Neural crest cell (in vitro differentiated cells): ENCODE measurements around the gene DLG5. TPM values are rescaled to one million over a fixed set of nuclear protein-coding genes. Genes with fewer than 3 reads are reported as not detected.
"Not testable (repeated sequence)": the region's sequence is repeated elsewhere in the genome, so short reads cannot be mapped to it uniquely, and the experiment has no call there.

Experiments
- DNase-seq: peaks from one replicate; pipeline ENCODE4 v3.0.0; 2021; ENCODE audit warnings: low read depth, mixed read lengths, low spot score
- H3K27ac Mint-ChIP-seq: one replicate; pipeline ENCODE4 v1.8.0; 2021; ENCODE audit warnings: mild to moderate bottlenecking, mixed read lengths; ENCODE audit not compliant: unreplicated experiment
- H3K27me3 Mint-ChIP-seq: 2 replicates; pipeline ENCODE4 v1.8.0; 2021; ENCODE audit warnings: low read depth, mild to moderate bottlenecking, mixed read lengths
- H3K36me3 Mint-ChIP-seq: 2 replicates; pipeline ENCODE4 v1.8.0; 2021; ENCODE audit warnings: low read depth, mild to moderate bottlenecking, mixed read lengths
- H3K4me1 Mint-ChIP-seq: 2 replicates; pipeline ENCODE4 v1.8.0; 2021; ENCODE audit warnings: mixed read lengths
- H3K4me3 Mint-ChIP-seq: one replicate; pipeline ENCODE4 v1.8.0; 2021; ENCODE audit warnings: mild to moderate bottlenecking, mixed read lengths
- H3K9me3 Mint-ChIP-seq: 2 replicates; pipeline ENCODE4 v1.8.0; 2021; ENCODE audit warnings: mixed read lengths
- CTCF ChIP-seq: fragments of 200-600 bp; sonication (generic); conservative IDR thresholded peaks from 2 replicates; pipeline ENCODE4 v1.5.0; 2021; ENCODE audit warnings: antibody characterized with exemption, mild to moderate bottlenecking
- total RNA-seq: library from RNA; stranded (reverse); gene quantifications from 2 replicates; pipeline ENCODE4 v1.2.1, GENCODE V29; 2021

The DLG5 gene
- total RNA-seq, 1 donor from 2014 or later, result 87.3 TPM

- Mint-ChIP-seq H3K27me3 (no peaks in the 10 kb centered on the region), H3K4me1 (no peaks in the 10 kb centered on the region), H3K9me3 (peaks cover 4% of the 10 kb centered on the region), H3K36me3 (peaks cover 8% of the 10 kb centered on the region), H3K27ac (no peak overlapping the region), H3K4me3 (no peak overlapping the region)
- TF ChIP-seq CTCF, result no peak
- no peak for DNase-seq
These were observed 155.7 kb downstream of the DLG5 start for GRCh38 chr10:77770868-77771175.

DNA sequence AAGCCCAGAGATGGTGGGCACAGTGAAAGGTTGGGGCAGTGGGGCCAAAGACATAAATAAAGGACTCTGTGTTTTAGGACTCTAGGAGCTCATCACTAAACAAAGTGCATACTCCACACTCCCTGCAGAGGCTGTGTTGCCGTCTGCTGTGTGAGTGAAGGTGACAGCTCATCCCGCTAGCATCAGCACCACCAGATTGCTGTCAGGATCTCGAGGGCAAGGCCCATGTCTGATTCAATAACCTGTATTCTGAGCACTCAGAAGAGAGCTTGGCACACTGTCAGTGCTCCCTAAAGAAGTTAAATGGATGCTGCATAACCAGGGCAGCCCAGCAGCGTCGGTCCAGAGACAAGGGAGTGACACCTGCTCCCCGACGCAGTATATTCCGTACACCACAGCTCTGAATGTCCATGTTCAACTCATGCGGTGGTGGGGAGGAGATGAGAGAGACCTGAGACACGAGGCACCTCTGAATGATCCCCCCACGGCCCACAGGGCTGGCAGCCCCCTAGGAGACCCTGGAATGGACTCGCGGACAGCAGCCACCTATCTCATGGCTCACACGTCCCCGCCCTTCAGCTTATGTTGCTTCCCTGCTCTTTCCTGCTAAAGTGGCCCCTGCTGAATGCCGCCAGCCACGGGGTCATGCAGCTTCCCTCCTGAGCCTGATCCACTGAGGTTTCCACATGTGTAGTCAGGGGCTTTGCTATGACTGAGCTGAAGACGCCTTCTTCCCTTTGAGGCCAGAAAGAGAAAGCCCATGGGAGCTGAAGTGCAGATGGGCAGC is 156.3 kb downstream of the DLG5 start:
- DNase-seq, result no peak
- no peaks in the 10 kb centered on the region for H3K9me3 Mint-ChIP-seq
- no peaks in the 10 kb centered on the region for H3K4me1 Mint-ChIP-seq
- no peak overlapping the region for H3K4me3 Mint-ChIP-seq
- H3K27me3 Mint-ChIP-seq, result no peaks in the 10 kb centered on the region
- H3K36me3 Mint-ChIP-seq, result peaks cover 5% of the 10 kb centered on the region
- no peak for TF ChIP-seq CTCF
- no peak overlapping the region for H3K27ac Mint-ChIP-seq

DNA sequence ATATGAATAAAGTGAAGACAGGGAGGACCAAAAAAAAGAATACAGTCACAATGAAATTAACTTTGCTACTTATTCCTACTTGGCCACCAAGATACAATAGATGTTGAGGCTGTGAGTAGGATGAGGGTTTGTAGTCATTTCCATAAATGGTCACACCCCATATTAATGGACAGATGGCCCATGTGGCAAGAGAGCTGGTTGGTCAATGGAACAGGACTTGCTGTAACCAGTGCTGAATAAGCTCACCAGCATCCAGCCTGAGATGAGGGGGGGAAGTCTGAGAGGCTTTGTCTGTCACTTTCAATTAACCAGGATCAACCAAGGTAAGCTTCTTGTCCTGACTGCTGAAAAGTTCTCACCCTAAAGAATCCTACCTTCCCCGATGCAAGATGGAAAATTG is 158.5 kb downstream of the DLG5 start:
- Mint-ChIP-seq H3K27ac (no peak overlapping the region), H3K9me3 (no peaks in the 10 kb centered on the region), H3K27me3 (no peaks in the 10 kb centered on the region), H3K36me3 (peaks cover 5% of the 10 kb centered on the region), H3K4me1 (no peaks in the 10 kb centered on the region), H3K4me3 (no peak overlapping the region)
- DNase-seq, result no peak
- TF ChIP-seq CTCF, result no peak

DNA sequence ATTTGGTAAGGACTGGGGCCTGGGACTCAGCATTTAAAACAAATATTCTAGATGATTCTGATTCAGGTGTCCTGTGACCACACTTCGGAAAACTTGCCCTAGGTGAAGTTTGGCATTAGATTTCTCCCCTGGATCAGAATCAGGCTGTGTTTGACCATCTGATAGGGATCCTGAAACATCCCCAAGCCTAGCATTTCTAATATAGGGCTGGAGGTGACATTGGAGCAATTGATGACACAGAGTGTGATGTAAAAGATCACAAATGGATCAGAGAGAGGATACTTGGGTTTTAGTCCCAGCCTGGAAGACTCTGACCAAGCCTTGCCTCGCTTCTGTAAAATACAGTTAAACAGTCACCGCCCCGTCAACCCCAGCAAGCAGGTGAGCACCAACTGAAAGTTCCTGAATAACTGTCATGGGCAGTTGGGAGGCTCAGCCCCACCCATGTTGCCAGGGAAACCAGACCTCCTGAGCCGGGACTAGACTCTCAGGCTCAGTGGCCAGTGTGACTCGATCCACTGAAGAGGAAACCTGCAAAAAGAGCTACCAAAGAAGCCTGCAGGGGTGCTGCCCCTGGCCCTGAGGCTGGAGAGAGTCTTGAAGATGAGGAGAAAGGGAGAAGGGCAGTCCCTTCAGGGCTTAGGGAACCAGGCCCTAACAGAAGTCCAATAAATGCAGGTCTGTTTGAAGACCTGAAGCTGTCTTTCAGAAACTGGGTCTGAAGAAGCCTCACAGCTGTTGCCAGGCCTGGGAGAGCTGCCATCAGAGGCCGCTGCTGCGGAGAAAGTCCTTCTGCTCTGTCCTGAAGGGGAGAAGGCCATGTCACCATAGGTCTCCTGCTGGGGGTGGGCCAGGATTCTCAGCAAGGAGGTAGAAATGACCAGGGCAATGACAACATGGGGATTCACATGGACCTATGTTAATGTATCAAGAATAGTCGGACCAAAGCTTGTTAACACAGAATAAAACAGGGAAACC is 162.8 kb downstream of the DLG5 start:
- no peak overlapping the region for H3K27ac Mint-ChIP-seq
- no peaks in the 10 kb centered on the region for H3K9me3 Mint-ChIP-seq
- no peak for TF ChIP-seq CTCF
- no peak overlapping the region for H3K4me3 Mint-ChIP-seq
- no peak for DNase-seq
- H3K4me1 Mint-ChIP-seq, result no peaks in the 10 kb centered on the region
- peaks cover 5% of the 10 kb centered on the region for H3K36me3 Mint-ChIP-seq
- no peaks in the 10 kb centered on the region for H3K27me3 Mint-ChIP-seq

GRCh38 chr10:77758406-77758805 is 168.1 kb downstream of the DLG5 start:
- peaks cover 16% of the 10 kb centered on the region for H3K4me1 Mint-ChIP-seq
- H3K27me3 Mint-ChIP-seq, DNase-seq, H3K36me3 Mint-ChIP-seq, H3K4me3 Mint-ChIP-seq, H3K9me3 Mint-ChIP-seq, H3K27ac Mint-ChIP-seq: not testable (repeated sequence)
